Endometrial microvascular endothelial cells (primary cell): Measurements from ENCODE around the gene NDUFA7. TPM values are rescaled to one million over a fixed set of nuclear protein-coding genes. Genes with fewer than 3 reads are reported as not detected.
"Not testable (repeated sequence)": the region's sequence is repeated elsewhere in the genome, so short reads cannot be mapped to it uniquely, and the experiment has no call there.

Source experiments
- in situ Hi-C: cut with HindIII; loops from 2 replicates; pipeline ENCODE4 v1.10.0; 2017; ENCODE audit warnings: low sequenced_read_pairs, low pct_unique_long_range_greater_than_20kb; ENCODE audit errors: inconsistent ontology term
- total RNA-seq: library from RNA; depleted of rRNA; stranded (reverse); fragments of >200 nt; gene quantifications from one replicate; pipeline ENCODE4 v1.2.3, GENCODE V29; 2015; ENCODE audit errors: inconsistent ontology term

Gene NDUFA7
- total RNA-seq, 1 donor from 2014 or later = 62.7 TPM

DNA sequence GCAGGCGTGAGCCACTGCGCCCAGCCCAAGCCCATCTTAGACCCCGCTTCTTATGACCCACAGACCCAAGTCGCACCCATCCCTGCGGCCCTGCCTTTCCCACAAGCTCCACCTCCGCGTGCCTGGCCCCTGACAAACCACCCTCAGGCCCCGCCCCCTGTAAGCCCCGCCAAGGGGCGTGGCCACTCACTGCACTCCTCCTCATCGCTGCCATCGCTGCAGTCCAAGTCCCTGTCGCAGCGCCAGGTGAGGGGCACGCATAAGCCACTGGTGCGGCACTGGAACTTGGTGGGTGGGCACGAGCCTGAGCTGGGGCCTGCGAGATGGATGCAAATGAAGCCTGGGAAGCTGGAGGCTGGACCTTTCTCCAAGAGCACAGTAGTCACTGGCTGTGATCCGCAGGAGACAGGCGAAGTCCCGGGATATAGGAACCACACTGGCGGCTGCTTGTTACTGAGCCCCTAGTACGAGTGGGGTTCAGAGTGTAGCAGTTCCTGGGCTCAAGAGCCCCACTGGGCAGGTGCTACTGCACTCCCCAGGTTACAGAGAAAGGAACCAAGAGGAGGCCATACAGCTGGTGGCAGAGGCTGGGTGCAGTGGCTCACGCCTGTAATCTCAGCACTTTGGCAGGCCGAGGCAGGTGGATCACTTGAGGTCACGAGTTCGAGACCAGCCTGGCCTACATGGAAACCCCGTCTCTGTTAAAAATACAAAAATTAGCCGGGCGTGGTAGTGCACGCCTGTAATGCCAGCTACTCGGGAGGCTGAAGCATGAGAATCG is 16.1 kb downstream of the NDUFA7 start:
- in situ Hi-C loops = no loop called here

DNA sequence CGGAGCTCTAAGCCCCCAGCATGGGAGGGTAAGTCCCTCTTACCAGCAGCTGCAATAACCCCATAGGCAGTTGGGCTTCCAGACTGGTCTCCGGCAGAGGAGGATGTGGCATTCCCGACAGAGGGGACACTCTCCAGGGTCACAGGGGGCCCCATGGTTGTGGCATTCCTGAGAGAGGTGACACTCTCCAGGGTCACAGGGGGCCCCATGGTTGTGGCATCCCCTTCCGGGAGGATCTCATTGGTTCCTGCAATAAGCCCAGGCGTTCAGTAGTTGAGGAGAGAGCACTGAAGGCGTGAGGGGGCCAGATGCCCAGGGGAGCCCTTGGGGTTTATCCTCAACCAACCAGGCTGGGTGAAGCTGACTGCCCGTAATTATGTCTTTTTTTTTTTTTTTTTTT is 18.4 kb downstream of the NDUFA7 start:
- in situ Hi-C loops = no loop called here

DNA sequence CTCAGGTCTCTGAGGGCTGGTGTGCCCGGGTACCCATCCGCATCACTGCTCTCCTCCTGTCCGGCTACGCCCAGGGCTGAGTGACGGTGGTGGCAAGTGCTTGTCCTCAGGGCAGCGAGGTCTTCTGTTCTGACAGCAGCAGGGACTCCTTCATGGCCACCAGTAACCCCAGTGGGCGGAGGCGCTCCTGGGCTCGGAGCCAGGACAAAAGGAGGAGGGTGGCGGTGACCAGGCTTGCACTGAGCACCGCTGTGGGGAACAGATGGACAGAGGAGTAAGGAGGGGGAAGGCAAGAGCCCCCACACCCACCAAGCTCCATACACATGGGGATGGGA is 18.9 kb downstream of the NDUFA7 start:
- in situ Hi-C loops = no loop called here

DNA sequence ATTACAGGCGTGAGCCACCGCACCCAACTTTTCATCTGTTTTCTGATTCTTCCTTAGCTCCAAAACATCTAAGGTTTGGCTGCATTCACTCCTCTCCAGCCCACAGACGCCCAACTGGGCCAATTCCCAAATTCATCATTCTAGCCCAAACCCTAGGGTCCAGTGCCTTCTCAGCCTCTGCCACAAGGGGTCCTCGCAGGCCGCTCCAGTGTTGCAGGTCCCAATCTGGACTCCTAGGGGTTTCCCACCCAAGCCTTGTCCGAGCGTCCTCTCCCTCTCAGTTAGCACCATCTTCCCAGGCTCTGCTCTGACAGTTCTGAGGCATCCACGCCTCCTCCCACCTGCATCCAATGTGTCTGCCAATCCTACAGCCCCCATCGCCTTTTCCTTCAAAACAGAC is 29.8 kb downstream of the NDUFA7 start:
- in situ Hi-C loops = not testable (repeated sequence)

DNA sequence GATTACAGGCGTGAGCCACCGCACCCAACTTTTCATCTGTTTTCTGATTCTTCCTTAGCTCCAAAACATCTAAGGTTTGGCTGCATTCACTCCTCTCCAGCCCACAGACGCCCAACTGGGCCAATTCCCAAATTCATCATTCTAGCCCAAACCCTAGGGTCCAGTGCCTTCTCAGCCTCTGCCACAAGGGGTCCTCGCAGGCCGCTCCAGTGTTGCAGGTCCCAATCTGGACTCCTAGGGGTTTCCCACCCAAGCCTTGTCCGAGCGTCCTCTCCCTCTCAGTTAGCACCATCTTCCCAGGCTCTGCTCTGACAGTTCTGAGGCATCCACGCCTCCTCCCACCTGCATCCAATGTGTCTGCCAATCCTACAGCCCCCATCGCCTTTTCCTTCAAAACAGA is 44.7 kb downstream of the NDUFA7 start:
- in situ Hi-C loops = not testable (repeated sequence)

DNA sequence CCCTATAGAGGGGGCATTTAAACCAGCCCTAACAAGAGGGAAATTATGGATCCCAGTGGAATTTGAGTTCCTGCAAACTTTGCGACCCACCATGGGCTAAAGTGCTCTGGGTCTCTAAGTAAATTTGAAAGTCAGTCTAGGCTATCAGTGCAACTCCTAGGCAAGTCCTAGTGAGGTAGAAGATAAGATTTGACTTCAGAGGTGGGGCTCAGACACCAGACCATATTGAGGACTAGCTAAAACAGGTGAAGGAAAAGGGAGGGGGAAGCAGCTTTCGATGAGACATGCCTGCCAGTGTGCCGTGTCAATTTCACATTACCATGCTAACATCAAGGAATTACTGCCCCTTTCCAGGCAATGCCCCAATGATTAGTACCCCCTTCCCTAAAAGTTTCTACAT is 51.5 kb downstream of the NDUFA7 start:
- in situ Hi-C loops = no loop called here

DNA sequence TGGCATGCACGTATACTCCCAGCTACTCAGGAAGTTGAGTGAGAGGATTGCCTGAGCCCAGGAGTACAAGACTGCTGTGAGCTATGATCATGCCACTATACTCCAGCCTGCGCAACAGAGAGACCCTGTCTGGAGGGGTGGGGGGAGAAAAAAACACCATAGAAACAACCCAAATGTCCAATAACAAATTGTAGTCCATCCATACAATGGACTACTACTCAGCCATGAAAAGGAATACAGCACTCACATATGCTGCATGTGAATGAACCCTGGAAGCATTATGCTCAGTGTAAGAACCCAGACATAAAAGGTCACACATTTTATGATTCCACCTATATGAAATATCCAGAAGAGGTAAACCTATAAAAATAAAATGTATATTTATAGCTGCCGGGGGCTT is 55.3 kb downstream of the NDUFA7 start:
- in situ Hi-C loops = no loop called here

DNA sequence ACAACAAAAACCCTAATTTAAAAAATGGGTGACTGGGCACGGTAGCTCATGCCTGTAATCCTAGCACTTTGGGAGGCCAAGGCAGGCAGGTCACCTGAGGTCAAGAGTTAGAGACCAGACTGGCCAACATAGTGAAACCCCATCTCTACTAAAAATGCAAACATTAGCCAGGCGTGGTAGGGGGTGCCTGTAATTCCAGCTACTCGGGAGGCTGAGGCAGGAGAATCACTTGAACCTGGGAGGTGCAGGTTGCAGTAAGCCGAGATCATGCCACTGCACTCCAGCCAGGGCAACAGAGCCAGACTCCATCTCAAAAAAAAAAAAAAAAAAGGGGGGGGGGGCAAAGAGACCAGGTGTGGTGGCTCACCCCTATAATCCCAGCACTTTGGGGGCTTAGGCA is 56.9 kb downstream of the NDUFA7 start:
- in situ Hi-C loops = not testable (repeated sequence)

DNA sequence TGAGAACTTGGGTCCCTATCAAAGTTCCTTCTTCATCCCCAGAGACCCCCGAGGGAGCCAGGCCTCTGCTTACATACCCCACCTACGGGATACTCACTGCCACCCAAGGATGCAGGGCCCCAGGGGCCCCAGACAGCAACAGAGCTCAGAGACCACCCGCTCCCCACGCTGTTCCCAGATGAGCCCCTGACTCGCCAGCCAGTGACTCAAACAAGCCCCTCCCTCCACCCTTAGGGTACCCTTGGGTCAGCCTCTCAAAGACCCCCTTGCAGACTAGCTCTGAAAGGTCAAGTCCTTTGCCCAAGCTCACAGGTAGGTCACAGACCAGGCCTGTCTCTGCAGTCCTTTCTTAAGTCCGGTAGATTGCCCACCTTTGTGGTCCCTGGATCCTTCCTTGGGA is 58.7 kb downstream of the NDUFA7 start:
- in situ Hi-C loops = no loop called here

DNA sequence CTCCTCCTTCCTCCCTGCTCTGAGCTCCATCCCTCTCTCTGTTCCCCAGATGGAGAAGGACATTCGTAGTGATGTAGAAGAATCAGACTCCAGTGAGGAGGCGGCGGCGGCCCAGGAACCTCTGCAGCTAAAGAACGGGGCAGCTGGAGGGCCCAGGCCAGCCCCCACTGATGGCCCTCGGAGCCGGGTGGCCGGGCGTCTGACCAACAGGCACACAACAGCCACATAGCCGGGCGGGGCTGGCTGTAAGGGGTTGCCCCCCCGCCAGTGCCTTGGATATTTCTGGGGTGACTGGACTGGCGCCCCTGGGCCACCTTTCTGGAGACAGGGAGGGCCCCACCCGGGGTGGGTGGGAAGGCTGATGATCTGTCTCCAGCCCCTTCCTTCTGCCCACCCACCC is 59.3 kb downstream of the NDUFA7 start:
- in situ Hi-C loops = no loop called here

DNA sequence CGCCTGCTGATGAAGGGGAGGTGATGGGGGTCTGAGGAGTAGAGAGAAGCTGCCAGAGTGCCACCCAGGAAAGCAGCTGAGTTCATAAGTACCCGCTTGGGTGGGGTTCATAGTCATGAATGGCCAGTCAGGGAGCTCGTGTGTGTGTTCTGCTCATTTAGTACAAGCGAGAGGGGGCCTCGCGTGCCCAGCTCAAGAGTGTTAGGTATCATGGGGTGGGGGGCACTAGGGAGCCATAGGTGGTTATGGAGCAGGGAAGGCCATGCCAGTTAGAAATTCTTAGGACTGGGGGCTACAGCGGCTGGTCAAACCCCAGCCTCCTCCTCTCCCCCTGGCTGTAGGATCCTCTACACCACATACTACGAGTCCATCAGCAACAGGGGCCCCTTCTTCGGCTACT is 59.8 kb downstream of the NDUFA7 start:
- in situ Hi-C loops = no loop called here

Other genes with a start within 250 kb of the NDUFA7 start
- gene FBN3, start 171.8 kb downstream of the NDUFA7 start, total RNA-seq = not detected
- 5.7 TPM for gene CERS4, start 112.0 kb downstream of the NDUFA7 start, total RNA-seq
- 169 TPM for gene CD320, start 13.0 kb downstream of the NDUFA7 start, total RNA-seq
- 352 TPM for gene RPS28, start 121 bp upstream of the NDUFA7 start, total RNA-seq
- 22.7 TPM for gene KANK3, start 21.9 kb upstream of the NDUFA7 start, total RNA-seq
- 159 TPM for gene ANGPTL4, start 42.8 kb upstream of the NDUFA7 start, total RNA-seq
- gene RAB11B, start 69.0 kb upstream of the NDUFA7 start, total RNA-seq = 16.4 TPM
- gene MARCHF2, start 91.9 kb upstream of the NDUFA7 start, total RNA-seq = 150 TPM
- 129 TPM for gene HNRNPM, start 123.6 kb upstream of the NDUFA7 start, total RNA-seq
- not detected for gene PRAM1, start 181.3 kb upstream of the NDUFA7 start, total RNA-seq
- gene ZNF414, start 192.8 kb upstream of the NDUFA7 start, total RNA-seq = 1.3 TPM